ENCODE measurements around the gene MKNK2.

MKNK2 gene

GRCh38 chr19:2048959-2049740 is 1.9 kb downstream of the MKNK2 start:
- Histone ChIP-seq H3K27me3 (ENCODE audit: control insufficient read depth in 2 of 2, insufficient read depth in 2 of 2, low read length in 2 of 2) (no peaks in the 10 kb centered on the region), H3K4me3 (ENCODE audit: low read length in 2 of 2) (peak overlapping the region; percentile 88 to 97), H3K36me3 (ENCODE audit: control insufficient read depth in 2 of 2, insufficient read depth in 2 of 2, low read length in 2 of 2) (peaks cover 17 to 29% of the 10 kb centered on the region in 2 donors), H3K9ac (ENCODE audit: low read depth in 1 of 2, low read length in 2 of 2) (peak overlapping the region; percentile 93 to 95), H3K9me3 (ENCODE audit: control insufficient read depth in 2 of 2, low read length in 2 of 2) (no peaks in the 10 kb centered on the region), H3K27ac (ENCODE audit: low read depth in 2 of 2, low read length in 2 of 2) (peak overlapping the region; percentile 92 to 99), H3K4me1 (ENCODE audit: control insufficient read depth in 2 of 2, insufficient read depth in 2 of 2, low read length in 2 of 2) (peaks cover 47 to 57% of the 10 kb centered on the region in 2 donors)

- Histone ChIP-seq H3K27ac (ENCODE audit: low read depth in 2 of 2, low read length in 2 of 2) (peak overlapping the region; percentile 92 to 99), H3K36me3 (ENCODE audit: control insufficient read depth in 2 of 2, insufficient read depth in 2 of 2, low read length in 2 of 2) (peaks cover 21 to 35% of the 10 kb centered on the region in 2 donors), H3K4me1 (ENCODE audit: control insufficient read depth in 2 of 2, insufficient read depth in 2 of 2, low read length in 2 of 2) (peaks cover 51 to 57% of the 10 kb centered on the region in 2 donors), H3K4me3 (ENCODE audit: low read length in 2 of 2) (peak overlapping the region; percentile 88 to 97), H3K9me3 (ENCODE audit: control insufficient read depth in 2 of 2, low read length in 2 of 2) (no peaks in the 10 kb centered on the region), H3K9ac (ENCODE audit: low read depth in 1 of 2, low read length in 2 of 2) (peak overlapping the region; percentile 93 to 95), H3K27me3 (ENCODE audit: control insufficient read depth in 2 of 2, insufficient read depth in 2 of 2, low read length in 2 of 2) (no peaks in the 10 kb centered on the region)
Measured at GRCh38 chr19:2048104-2048958, 2.7 kb downstream of the MKNK2 start.

GRCh38 chr19:2047449-2048103 is 3.5 kb downstream of the MKNK2 start:
- peak overlapping the region in 1 of 2 donors; percentile 93 for H3K9ac ChIP-seq (ENCODE audit: low read depth in 1 of 2, low read length in 2 of 2)
- peaks cover 58 to 64% of the 10 kb centered on the region in 2 donors for H3K4me1 ChIP-seq (ENCODE audit: control insufficient read depth in 2 of 2, insufficient read depth in 2 of 2, low read length in 2 of 2)
- H3K27ac ChIP-seq (ENCODE audit: low read depth in 2 of 2, low read length in 2 of 2), result peak overlapping the region; percentile 32 to 38
- peaks cover 28 to 37% of the 10 kb centered on the region in 2 donors for H3K36me3 ChIP-seq (ENCODE audit: control insufficient read depth in 2 of 2, insufficient read depth in 2 of 2, low read length in 2 of 2)
- no peaks in the 10 kb centered on the region for H3K9me3 ChIP-seq (ENCODE audit: control insufficient read depth in 2 of 2, low read length in 2 of 2)
- peak overlapping the region in 1 of 2 donors; percentile 2 for H3K4me3 ChIP-seq (ENCODE audit: low read length in 2 of 2)
- no peaks in the 10 kb centered on the region for H3K27me3 ChIP-seq (ENCODE audit: control insufficient read depth in 2 of 2, insufficient read depth in 2 of 2, low read length in 2 of 2)

- H3K27me3 ChIP-seq (ENCODE audit: control insufficient read depth in 2 of 2, insufficient read depth in 2 of 2, low read length in 2 of 2), result no peaks in the 10 kb centered on the region
- H3K4me1 ChIP-seq (ENCODE audit: control insufficient read depth in 2 of 2, insufficient read depth in 2 of 2, low read length in 2 of 2), result peaks cover 57 to 63% of the 10 kb centered on the region in 2 donors
- peaks cover 30 to 40% of the 10 kb centered on the region in 2 donors for H3K36me3 ChIP-seq (ENCODE audit: control insufficient read depth in 2 of 2, insufficient read depth in 2 of 2, low read length in 2 of 2)
- H3K9me3 ChIP-seq (ENCODE audit: control insufficient read depth in 2 of 2, low read length in 2 of 2), result no peaks in the 10 kb centered on the region
- no peak overlapping the region for H3K9ac ChIP-seq (ENCODE audit: low read depth in 1 of 2, low read length in 2 of 2)
- H3K27ac ChIP-seq (ENCODE audit: low read depth in 2 of 2, low read length in 2 of 2), result peak overlapping the region; percentile 32 to 38
- H3K4me3 ChIP-seq (ENCODE audit: low read length in 2 of 2), result no peak overlapping the region
Measured at GRCh38 chr19:2047076-2047448, 4.0 kb downstream of the MKNK2 start.

- H3K4me3 ChIP-seq (ENCODE audit: low read length in 2 of 2), result no peak overlapping the region
- peaks cover 33 to 42% of the 10 kb centered on the region in 2 donors for H3K36me3 ChIP-seq (ENCODE audit: control insufficient read depth in 2 of 2, insufficient read depth in 2 of 2, low read length in 2 of 2)
Measured at GRCh38 chr19:2046046-2046907, 4.8 kb downstream of the MKNK2 start.

GRCh38 chr19:2045501-2046045 is 5.5 kb downstream of the MKNK2 start:
- Histone ChIP-seq H3K27ac (ENCODE audit: low read depth in 2 of 2, low read length in 2 of 2) (peak overlapping the region in 1 of 2 donors; percentile 10), H3K9me3 (ENCODE audit: control insufficient read depth in 2 of 2, low read length in 2 of 2) (no peaks in the 10 kb centered on the region), H3K4me1 (ENCODE audit: control insufficient read depth in 2 of 2, insufficient read depth in 2 of 2, low read length in 2 of 2) (peaks cover 59 to 66% of the 10 kb centered on the region in 2 donors), H3K9ac (ENCODE audit: low read depth in 1 of 2, low read length in 2 of 2) (no peak overlapping the region), H3K27me3 (ENCODE audit: control insufficient read depth in 2 of 2, insufficient read depth in 2 of 2, low read length in 2 of 2) (no peaks in the 10 kb centered on the region), H3K4me3 (ENCODE audit: low read length in 2 of 2) (no peak overlapping the region), H3K36me3 (ENCODE audit: control insufficient read depth in 2 of 2, insufficient read depth in 2 of 2, low read length in 2 of 2) (peaks cover 39 to 49% of the 10 kb centered on the region in 2 donors)

More at GRCh38 chr19:2046046-2046907, 4.8 kb downstream of the MKNK2 start:
- Histone ChIP-seq H3K9ac (ENCODE audit: low read depth in 1 of 2, low read length in 2 of 2) (no peak overlapping the region), H3K27me3 (ENCODE audit: control insufficient read depth in 2 of 2, insufficient read depth in 2 of 2, low read length in 2 of 2) (no peaks in the 10 kb centered on the region), H3K27ac (ENCODE audit: low read depth in 2 of 2, low read length in 2 of 2) (no peak overlapping the region), H3K9me3 (ENCODE audit: control insufficient read depth in 2 of 2, low read length in 2 of 2) (no peaks in the 10 kb centered on the region), H3K4me1 (ENCODE audit: control insufficient read depth in 2 of 2, insufficient read depth in 2 of 2, low read length in 2 of 2) (peaks cover 55 to 61% of the 10 kb centered on the region in 2 donors)

GRCh38 chr19:2044709-2045500 is 6.1 kb downstream of the MKNK2 start:
- H3K9ac ChIP-seq (ENCODE audit: low read depth in 1 of 2, low read length in 2 of 2), result peak overlapping the region in 1 of 2 donors; percentile 15
- peaks cover 59 to 66% of the 10 kb centered on the region in 2 donors for H3K4me1 ChIP-seq (ENCODE audit: control insufficient read depth in 2 of 2, insufficient read depth in 2 of 2, low read length in 2 of 2)
- no peak overlapping the region for H3K4me3 ChIP-seq (ENCODE audit: low read length in 2 of 2)
- H3K27me3 ChIP-seq (ENCODE audit: control insufficient read depth in 2 of 2, insufficient read depth in 2 of 2, low read length in 2 of 2), result no peaks in the 10 kb centered on the region
- no peaks in the 10 kb centered on the region for H3K9me3 ChIP-seq (ENCODE audit: control insufficient read depth in 2 of 2, low read length in 2 of 2)
- H3K36me3 ChIP-seq (ENCODE audit: control insufficient read depth in 2 of 2, insufficient read depth in 2 of 2, low read length in 2 of 2), result peaks cover 45 to 56% of the 10 kb centered on the region in 2 donors
- H3K27ac ChIP-seq (ENCODE audit: low read depth in 2 of 2, low read length in 2 of 2), result peak overlapping the region in 1 of 2 donors; percentile 10

- H3K36me3 ChIP-seq (ENCODE audit: control insufficient read depth in 2 of 2, insufficient read depth in 2 of 2, low read length in 2 of 2), result peaks cover 51 to 61% of the 10 kb centered on the region in 2 donors
Measured at GRCh38 chr19:2043961-2044708, 6.9 kb downstream of the MKNK2 start.

More at GRCh38 chr19:2043961-2044708, 6.9 kb downstream of the MKNK2 start:
- peak overlapping the region in 1 of 2 donors; percentile 15 for H3K9ac ChIP-seq (ENCODE audit: low read depth in 1 of 2, low read length in 2 of 2)
- H3K4me1 ChIP-seq (ENCODE audit: control insufficient read depth in 2 of 2, insufficient read depth in 2 of 2, low read length in 2 of 2), result peaks cover 53 to 61% of the 10 kb centered on the region in 2 donors
- H3K9me3 ChIP-seq (ENCODE audit: control insufficient read depth in 2 of 2, low read length in 2 of 2), result no peaks in the 10 kb centered on the region
- no peak overlapping the region for H3K4me3 ChIP-seq (ENCODE audit: low read length in 2 of 2)
- no peaks in the 10 kb centered on the region for H3K27me3 ChIP-seq (ENCODE audit: control insufficient read depth in 2 of 2, insufficient read depth in 2 of 2, low read length in 2 of 2)
- H3K27ac ChIP-seq (ENCODE audit: low read depth in 2 of 2, low read length in 2 of 2), result peak overlapping the region in 1 of 2 donors; percentile 23
